NCI-H2227 treated with DMSO at 0.1 percent for 48 hours (cell line): Measurements from ENCODE around the gene DDX20.

ENCODE experiments used
- DNase-seq: peaks from one replicate; lab custom pipeline; 2025; lab: John Stamatoyannopoulos, UW

Gene DDX20, protein sequence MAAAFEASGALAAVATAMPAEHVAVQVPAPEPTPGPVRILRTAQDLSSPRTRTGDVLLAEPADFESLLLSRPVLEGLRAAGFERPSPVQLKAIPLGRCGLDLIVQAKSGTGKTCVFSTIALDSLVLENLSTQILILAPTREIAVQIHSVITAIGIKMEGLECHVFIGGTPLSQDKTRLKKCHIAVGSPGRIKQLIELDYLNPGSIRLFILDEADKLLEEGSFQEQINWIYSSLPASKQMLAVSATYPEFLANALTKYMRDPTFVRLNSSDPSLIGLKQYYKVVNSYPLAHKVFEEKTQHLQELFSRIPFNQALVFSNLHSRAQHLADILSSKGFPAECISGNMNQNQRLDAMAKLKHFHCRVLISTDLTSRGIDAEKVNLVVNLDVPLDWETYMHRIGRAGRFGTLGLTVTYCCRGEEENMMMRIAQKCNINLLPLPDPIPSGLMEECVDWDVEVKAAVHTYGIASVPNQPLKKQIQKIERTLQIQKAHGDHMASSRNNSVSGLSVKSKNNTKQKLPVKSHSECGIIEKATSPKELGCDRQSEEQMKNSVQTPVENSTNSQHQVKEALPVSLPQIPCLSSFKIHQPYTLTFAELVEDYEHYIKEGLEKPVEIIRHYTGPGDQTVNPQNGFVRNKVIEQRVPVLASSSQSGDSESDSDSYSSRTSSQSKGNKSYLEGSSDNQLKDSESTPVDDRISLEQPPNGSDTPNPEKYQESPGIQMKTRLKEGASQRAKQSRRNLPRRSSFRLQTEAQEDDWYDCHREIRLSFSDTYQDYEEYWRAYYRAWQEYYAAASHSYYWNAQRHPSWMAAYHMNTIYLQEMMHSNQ

DNA sequence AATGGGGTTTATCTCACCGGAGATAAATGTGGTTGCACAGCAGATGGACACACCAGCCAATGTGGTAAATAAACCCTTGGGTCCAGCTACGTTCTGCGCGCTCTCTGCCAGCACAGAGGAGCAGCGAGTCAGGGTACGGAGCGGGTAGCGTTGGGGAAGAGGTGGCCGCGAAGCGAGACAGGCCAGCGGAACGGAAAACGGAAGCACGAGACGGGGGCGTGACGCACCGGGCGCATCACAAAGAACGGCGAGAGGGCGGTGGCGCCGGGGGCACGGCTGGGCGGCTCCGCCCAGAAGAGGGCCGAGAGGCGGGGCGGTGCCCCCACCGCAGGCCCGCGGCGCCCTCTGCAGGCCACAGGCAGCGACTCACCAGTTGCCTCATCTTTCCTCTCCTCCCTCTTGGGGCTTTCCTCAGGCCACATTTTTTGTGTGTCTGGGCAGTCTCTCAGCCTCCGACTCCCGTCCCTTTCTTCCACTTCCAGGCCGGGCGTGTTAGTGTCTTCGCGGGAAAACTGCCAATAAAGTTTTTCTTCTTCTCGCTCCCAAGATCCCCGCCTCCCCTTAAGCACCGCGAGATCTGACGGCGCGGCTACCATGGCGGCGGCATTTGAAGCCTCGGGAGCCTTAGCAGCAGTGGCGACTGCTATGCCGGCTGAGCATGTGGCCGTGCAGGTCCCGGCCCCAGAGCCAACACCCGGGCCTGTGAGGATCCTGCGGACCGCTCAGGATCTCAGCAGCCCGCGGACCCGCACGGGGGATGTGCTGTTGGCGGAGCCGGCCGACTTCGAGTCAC lies at the start of gene DDX20:
TSS of gene DDX20 (plus strand) at position 571 of the 793 bp plus-strand sequence. CDS start at position 595, 24 bp downstream.
- DNase-seq: peak; percentile 96

DNA sequence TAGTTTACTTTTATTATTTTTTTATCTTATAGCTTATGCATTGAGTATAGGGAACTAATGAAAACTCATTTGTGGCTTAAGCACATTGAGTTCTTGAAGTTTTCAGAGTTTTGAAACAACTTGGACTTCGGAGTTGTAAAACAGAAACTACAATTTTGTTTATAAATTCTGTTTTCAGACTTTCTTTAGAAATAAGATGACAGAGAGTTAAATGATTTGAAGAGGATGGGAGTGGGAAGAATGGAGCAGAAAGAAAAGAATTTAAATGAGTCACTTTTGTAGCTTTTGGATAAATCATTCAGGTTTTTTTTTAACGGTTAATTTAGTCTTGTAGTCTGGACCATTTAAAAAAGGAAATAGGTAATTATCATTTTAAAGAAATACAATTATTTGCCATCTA lies 48.8 kb upstream of the DDX20 start:
- no peak for DNase-seq

DNA sequence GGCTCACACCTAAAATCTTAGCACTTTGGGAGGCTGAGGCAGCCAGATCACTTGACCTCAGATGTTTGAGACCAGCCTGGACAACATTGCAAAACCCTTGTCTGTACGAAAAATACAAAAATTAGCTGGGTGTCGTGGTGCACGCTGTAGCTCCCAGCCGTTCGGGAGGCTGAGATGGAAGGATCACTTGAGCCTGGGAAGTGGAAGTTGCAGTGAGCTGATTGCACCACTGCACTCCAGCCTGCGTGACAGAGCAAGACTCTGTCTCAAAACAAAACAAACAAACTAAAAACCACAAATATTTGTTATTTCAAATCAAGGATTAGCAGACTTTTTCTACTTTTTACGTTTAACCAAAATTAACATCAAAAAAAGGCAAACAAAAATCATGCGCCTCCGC lies 47.8 kb upstream of the DDX20 start:
- no peak for DNase-seq

DNA sequence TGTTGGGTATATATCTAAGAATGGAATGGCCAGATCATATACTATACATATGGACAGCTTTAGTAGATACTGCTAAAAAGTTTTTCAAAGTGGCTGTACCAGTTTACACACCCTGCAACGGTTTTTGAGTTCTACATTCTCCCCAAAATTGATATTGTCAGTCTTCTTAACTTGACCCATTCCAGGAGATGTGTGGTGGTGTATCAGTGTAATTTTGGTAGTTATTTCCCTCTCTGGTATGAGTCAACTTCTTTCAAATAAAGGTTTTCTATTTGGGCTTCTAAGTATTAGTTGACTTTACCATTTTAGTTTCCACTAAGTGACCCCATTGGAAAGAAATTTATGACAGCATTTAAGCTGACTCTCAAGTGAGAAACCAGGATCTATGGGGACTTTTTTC lies 45.7 kb upstream of the DDX20 start:
- DNase-seq: no peak

DNA sequence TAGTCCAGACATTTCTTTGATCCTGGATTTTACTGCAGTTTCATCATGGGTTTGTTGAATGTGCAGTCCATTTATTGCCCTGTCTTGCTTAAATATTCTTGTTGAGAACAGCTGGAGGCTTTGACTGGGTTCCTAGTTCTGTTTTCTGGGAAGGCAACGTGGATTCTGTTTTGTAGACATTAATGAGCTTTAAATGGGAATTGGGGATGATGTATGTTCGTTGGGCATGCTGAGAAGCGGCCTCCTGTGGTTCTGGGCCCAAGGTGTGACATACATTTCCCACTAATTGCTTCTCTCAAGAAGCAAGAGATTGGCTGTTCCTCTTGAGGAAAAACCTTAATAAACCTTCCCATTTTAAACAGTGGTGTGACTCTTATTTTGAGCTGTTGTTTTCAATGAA lies 39.4 kb upstream of the DDX20 start:
- no peak for DNase-seq

DNA sequence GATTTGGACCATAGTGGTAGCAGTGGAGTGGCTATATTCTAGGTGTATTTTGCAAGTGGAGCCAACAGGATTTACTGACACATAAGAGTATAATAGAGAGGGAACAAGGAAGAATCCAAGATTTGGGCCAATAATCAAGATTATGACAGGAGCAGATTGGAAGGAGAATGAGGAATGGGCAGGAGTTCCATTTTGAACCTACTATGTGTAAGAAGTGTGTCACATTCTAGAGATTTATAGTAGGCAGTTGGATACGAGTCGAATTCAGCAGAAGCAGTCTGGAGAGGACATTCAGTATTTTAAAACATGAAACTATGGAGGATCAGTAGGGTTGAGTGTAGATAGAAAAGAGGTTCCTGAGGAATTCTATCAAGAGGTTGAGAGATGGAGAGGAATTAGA lies 38.3 kb upstream of the DDX20 start:
- DNase-seq: no peak

DNA sequence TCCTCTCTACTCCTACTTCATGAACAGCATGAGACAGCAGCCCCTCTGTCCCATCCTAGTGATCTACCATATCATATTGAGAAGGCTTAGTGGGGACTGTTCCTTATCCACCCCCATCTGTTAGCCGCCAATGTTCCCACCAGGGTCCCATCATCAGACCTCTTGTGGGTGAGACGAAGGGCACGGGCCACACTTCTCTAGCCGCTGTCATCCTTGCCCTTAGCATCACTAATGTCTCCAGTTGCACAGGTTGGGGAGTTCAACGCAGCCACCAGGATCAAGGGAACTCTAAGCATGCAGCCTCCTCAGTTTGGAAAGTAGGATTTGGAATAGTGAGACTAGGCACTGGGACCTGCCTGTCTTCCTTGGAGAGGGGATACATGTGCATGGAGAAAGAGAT lies 36.6 kb upstream of the DDX20 start:
- no peak for DNase-seq

DNA sequence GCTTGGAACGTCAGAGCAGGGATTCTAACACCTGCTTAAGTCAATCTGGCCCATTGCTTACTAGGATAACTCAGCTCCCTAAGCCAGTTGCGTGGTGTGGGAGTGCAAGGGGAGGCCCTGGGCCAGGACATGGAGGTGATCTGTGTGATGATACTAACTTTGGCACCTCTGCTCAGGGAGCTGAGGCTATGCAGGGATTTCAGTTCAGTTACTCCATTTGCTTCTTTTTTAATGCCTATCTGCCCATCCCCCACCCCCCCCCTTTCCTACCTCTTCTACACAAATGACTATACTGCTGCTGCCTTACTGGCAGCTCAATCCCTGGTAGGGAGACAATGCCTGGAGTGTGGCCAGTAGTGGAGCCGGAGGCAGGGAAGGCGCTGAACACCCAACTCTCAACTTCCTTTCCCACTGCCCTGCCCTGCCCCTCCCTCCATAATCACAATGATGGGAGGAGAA lies 36.0 kb upstream of the DDX20 start:
- no peak for DNase-seq

DNA sequence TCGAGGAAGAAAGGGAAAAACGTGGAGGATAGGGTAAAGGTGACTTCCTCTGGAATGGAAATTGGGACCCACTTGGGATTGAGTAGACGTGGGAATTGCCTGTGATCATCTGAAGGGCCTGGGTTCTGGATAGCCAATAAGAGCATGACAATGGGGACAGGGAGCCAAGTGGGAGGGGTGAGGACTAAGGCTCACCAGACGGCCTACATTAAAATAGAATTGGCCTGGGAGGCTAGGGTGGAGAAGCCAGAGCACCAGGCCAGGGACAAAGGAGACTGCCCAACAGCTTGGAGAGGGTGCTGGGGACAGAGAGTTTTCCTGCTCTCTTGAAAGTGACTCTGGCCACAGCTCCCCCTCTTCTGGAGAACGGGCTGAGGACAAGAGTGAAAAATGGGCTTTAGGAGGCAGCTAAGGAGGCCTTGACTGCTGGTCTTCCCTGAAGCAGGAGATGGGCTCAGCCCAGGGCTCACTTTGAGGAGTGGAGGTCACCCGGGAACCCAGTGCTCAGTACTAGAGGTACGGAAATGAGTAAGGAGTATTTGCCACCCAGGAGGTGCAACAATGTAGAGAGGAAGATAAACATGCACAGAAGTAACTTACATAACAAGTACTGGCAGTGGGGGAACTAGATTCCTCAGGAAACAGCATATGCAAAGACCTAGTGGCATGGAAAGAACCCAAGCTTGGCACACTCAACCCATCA lies 35.3 kb upstream of the DDX20 start:
- DNase-seq: no peak

DNA sequence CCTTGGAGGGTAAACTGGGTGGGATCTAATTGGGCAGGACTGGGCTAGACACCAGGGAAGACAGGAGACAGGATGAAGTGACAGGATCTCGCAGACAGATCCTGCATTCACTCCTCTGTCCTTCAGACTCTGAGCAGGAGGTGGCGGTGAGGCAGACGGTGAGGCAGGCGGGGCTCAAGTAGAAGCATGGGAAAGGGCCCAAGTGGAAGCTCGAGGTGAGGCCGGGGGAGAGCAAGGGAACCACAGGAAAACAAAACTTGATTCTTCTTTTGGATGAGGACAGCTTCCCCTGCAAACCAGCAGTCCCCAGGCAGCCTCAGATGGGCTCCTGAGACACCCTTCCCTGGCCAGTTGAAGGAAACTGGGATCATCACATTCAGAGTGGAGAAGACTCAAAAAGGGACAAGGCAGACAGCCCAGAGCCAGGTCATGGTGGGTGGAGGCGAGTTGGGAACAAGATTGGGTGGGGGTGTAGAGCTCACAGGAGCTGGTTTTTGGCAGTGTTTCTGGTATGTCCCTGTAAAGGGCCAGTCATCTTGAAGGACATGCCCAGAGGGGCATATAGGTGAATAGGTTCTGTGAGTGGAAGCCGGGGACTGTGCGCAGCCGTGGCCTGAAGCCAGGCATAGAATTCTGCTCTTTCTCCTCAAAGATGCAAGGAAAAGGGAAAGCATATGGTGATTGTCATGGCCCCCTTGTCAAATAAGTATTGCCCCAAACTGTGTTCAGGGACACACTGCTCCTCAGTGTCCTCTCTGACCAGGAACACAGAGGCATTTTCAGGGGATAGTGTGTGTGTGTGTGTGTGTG lies 34.5 kb upstream of the DDX20 start:
- no peak for DNase-seq

DNA sequence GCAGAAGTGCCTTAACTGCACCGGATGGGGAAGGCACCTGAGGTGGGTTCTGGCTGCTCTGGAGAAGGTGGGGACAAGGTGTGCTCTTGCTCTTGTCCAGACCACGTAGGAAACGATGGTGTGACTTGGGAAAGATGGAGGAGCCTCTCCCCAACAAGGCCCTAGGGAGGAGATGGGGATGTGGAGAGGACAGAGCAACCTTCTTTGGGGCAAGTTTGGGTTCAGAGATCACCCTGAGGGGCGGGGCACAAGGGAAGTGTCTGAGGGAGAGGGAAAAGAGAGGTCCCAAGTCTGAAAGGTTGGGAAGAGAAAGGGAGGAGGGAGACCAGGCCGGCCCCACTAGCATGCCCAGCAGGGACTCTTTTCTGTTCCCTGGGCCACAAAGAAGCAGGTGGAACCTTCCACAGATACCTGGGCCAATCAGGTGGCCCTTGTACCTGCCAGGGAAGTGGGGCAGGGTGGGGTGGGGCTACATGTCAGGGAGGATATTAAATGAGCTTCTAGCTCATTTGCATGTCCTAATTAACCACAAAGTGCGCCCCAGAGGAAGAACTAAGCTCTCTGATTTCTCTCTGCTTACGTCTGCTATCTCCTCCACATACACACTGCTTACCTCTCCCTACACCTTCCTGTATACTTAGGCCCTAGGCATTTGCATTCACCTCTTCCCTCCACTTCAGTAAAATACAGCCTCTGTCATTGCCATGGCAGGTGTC lies 32.5 kb upstream of the DDX20 start:
- DNase-seq: no peak

DNA sequence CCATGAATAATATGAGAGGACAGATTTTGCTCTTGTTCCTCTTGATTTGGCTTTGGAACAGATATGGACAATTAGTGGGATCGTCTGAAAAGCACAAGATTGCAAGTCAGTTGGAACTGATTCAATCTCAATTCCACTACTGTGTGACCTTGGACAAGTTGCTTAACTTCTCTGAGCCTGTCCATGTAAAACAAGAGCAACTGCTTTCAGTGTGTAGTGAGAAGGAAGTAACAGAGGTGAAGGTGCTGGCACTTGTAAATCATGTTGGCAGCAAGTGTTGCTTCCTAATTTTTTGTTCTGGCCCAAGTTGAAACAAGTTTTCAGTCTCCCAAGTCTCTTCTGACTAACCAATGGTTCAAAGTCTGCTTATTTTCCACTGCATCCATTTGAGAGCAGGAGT lies 31.8 kb upstream of the DDX20 start:
- DNase-seq: no peak

DNA sequence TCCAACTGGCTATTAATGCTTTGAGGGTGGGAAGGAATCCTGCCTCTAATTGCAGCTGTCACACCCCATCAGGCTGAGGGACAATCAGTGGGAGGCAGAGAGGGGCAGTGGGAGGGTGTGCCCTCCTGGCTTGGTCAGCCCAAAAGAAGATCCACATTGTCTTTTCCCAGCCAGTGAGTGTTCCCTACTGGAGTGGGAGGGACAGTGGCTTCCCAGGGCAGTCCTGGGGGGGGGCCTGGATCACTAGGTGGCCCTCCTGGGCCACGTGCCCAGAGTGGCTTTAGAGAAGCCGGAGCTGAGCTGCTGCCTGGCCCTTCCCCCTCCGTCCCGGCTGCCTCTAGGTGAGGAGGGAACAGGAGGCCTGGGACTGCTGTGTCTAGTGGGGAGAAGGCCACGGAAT lies 30.5 kb upstream of the DDX20 start:
- DNase-seq: peak; percentile 52

DNA sequence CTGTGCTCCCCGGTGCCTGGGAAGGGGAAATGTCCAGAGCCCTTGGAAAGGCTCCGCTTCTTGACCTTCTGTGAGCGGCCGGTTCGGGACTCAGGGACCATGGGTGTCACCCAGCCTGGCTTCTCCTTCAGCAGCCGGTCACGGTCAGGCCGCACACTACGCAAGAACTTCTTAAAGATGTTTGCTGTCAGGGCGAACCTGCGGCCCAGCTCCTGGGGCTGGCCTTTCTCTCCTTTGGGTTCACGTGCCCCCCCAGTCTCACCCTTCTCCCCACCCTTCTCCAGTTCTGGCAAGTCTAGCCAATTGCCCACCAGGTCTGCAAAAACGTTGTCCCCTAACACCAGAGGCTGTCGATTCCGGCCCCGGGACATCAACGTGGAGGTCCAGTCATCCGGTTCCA lies 28.6 kb upstream of the DDX20 start:
- DNase-seq: no peak

DNA sequence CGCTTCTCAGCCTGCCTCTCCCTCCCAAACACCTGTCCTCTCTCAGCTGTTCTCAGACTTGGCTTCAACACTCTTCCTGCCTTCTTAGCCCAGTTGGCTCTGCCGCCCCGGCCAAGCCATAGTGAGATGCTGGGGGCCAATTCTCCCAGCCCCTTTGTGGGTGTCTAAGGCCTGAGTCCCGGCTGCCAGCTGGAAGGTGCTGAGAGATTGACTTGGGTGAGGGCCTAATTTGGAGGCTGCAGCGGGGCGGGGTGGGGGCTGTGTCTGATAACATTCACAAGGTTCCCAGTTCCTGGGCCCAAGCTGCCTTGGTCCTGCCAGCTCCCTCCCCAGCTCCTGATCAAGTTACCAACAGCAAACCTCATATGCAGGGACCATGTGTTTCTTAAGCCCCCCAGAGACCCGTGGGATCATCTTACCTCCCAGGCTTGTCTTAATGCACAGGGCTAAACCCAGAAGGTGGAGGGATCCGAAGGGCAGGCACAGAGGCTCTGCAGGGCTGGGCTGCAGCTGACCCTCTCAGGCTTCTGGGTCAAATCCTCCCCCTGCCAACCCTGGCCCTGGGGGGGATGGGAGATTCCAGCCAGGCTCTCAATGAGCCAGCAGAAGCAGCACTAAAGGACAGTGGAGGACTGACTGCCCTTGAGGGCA lies 26.3 kb upstream of the DDX20 start:
- no peak for DNase-seq

DNA sequence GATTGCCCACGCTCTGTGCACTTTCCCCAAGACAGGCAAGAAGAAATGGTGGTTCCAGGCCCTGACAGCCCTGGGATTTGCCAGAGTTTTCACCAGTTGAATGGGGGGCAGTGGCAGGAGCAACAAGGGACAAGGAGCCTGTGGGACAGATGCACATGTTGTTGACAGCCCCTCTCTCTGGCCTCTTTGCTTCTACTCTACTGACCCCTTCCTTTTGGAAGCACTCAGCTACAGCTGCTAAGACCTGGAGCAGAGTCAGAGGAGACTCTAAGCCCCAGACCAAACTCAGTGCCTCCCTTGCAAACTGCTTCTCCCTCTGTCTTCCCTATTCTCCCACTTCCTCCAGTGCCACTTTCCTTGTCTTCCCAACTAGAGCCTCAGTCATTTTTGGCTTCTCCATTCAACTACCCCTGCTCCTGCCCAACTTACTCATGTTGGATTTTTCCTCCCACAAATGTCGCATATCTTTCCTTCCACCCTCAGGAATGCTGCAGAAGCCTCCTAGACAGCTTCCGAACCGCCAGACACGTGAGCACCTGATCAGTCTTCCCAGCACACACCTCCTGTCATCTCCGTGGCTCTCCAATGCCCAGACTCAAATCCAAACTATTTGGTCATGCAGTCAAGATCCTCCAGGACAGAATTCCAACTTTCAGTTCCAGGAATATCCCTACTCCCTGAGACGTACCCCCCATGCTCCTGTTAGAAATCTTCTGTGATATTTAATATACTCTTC lies 25.6 kb upstream of the DDX20 start:
- no peak for DNase-seq

DNA sequence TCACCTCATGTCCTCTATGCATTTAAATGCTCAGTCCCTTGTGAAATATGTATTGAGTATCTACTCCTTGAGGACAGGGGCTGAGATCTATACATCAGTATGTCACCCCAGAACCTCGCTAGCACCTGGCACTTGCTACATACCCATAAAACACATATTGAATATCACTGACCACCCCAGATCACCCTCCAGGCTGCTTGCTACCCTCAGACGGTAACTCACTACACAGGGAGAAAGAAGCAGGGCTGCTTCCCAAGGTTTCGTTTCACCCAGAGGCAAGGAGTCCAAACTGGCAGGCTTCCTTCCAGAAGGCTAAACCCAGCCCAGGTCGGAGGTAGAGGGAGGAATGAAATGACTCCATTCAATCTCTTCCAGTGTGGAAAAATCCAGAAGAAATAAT lies 25.0 kb upstream of the DDX20 start:
- no peak for DNase-seq

DNA sequence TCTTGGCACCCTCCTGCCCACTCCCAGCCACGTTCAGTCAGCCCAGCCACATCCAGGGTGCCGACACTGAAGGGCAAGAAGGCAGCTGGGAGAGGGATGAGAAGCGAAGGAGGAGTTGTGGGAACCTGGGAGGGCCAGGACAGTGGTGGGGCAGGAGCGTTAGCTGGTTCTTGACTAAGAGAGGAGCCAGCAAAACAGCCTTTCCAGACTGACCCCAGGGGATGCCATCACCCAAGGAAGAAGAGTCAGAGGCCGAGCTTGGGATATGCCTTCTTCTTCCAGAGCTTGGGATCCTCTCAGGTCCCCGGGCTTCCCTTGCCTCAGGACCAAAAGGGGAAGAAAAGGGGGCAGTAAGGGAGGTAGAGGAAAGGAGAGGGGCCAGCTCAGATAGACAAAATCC lies 23.7 kb upstream of the DDX20 start:
- DNase-seq: no peak

DNA sequence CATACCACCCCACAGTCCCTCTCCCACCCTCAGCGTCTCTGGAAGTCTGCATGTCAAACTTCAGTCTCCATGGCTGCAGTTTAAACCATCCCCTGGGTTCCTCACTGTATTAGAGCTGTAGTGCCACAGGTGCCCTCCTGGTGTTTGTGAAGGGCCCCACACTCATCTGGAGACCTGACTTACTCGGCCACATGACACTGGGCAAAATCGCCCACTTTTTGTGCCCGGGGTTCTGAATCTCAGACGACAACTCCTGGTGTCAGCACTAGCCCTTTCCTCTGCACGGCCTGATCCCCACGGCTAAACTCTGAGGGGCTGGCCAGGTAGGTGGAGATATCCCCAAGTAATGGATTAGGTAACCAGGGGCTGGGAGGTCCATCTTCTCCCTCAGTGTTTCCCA lies 23.0 kb upstream of the DDX20 start:
- DNase-seq: no peak
